ENCODE data around the gene GRAMD1A.

- TF ChIP-seq, protein P1, sequence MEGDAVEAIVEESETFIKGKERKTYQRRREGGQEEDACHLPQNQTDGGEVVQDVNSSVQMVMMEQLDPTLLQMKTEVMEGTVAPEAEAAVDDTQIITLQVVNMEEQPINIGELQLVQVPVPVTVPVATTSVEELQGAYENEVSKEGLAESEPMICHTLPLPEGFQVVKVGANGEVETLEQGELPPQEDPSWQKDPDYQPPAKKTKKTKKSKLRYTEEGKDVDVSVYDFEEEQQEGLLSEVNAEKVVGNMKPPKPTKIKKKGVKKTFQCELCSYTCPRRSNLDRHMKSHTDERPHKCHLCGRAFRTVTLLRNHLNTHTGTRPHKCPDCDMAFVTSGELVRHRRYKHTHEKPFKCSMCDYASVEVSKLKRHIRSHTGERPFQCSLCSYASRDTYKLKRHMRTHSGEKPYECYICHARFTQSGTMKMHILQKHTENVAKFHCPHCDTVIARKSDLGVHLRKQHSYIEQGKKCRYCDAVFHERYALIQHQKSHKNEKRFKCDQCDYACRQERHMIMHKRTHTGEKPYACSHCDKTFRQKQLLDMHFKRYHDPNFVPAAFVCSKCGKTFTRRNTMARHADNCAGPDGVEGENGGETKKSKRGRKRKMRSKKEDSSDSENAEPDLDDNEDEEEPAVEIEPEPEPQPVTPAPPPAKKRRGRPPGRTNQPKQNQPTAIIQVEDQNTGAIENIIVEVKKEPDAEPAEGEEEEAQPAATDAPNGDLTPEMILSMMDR (IDR thresholded peaks at IDR 0.05) = no peak
- TF ChIP-seq POLR2A (IDR thresholded peaks at IDR 0.05) (no peak), EP300 (IDR thresholded peaks at IDR 0.05) (no peak)
Measured at GRCh38 chr19:35017507-35017906, 17.4 kb downstream of the GRAMD1A start.
